Stomach smooth muscle (tissue), 2 donors: ENCODE measurements around the gene ITGB3BP.
"Not testable (repeated sequence)": the region's sequence is repeated elsewhere in the genome, so short reads cannot be mapped to it uniquely, and the experiment has no call there.

Source experiments
- H3K27ac ChIP-seq: one replicate; pipeline ENCODE4 v1.7.0; 2013; ENCODE audit warnings: mild to moderate bottlenecking, low read length, inconsistent platforms
- H3K27me3 ChIP-seq, 2 donors: one replicate each; pipeline ENCODE4 v1.7.0; 2013; ENCODE audit warnings: low read length in 2 of 2; ENCODE audit not compliant: insufficient read depth in 2 of 2, control insufficient read depth in 1 of 2
- H3K36me3 ChIP-seq, 2 donors: one replicate each; pipeline ENCODE4 v1.7.0; 2013; ENCODE audit warnings: low read length in 2 of 2; ENCODE audit not compliant: control insufficient read depth in 2 of 2, insufficient read depth in 2 of 2
- H3K4me1 ChIP-seq: one replicate; pipeline ENCODE4 v1.7.0; 2013; ENCODE audit warnings: low read length; ENCODE audit not compliant: control insufficient read depth, insufficient read depth
- H3K4me3 ChIP-seq, 2 donors: one replicate each; pipeline ENCODE4 v1.7.0; 2013; ENCODE audit warnings: low read length in 2 of 2
- H3K9ac ChIP-seq, 2 donors: one replicate each; pipeline ENCODE4 v1.7.0; 2013; ENCODE audit warnings: low read length in 2 of 2, mild to moderate bottlenecking in 1 of 2
- H3K9me3 ChIP-seq, 2 donors: one replicate each; pipeline ENCODE4 v1.7.0; 2013; ENCODE audit warnings: low read length in 2 of 2; ENCODE audit not compliant: control insufficient read depth in 2 of 2
- donor health status: healthy.
- donor health status: Pancreatic carcinoma.

The ITGB3BP gene, protein sequence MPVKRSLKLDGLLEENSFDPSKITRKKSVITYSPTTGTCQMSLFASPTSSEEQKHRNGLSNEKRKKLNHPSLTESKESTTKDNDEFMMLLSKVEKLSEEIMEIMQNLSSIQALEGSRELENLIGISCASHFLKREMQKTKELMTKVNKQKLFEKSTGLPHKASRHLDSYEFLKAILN

DNA sequence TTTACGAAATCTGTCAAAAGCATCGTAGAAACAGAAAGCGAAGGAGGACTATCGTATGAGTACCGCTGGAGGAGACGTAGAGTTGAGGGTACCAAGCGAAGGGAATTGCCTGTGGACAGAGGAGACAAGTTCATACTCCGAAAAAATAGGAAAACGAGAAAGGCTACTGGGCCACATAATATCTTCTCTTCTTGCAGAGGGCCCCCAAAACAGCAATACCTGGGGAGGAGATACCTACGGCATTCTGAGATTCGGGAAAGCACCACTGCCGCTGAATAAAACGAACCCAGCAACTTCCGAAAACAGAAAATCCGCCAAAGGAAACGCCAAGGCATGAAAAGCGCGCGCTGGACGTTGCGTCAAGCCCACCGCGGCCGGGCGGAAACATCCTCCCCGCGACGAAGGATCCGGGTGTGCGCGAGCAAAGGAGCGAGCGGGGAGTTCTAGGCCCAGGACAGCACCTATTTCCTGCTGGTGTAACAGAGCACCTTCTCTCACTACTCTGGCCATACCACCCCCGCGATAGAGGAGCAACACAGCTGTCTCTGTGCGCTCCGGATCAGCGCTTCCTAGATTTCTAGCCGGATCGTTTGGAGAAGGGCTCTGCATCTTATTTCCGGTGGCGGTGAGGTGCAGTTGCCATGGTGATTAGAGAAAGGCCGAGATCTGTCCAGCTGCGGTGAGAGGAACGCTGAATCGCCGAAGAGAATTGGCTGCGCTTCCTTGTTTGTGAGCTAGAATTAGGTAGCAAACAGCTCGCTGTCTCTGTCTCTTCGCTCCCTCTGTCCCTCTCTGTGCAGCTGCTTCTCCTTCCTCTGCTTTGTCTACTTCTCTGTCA is at the start of gene ITGB3BP, which contains the start of gene EFCAB7:
ITGB3BP (minus strand) TSS at position 335 of the 838 bp plus-strand sequence; CDS start at position 243, 92 bp downstream.
EFCAB7 (plus strand) TSS at position 635 of the 838 bp plus-strand sequence. CDS start 2,048 bp downstream, outside the sequence.
- H3K4me1 ChIP-seq: peaks cover 2% of the 10 kb centered on the region
- H3K27me3 ChIP-seq: no peaks in the 10 kb centered on the region
- H3K36me3 ChIP-seq: no peaks in the 10 kb centered on the region
- peak within 1 kb of the TSS; percentile 83 for H3K27ac ChIP-seq
- no peaks in the 10 kb centered on the region for H3K9me3 ChIP-seq
- H3K9ac ChIP-seq: peak within 1 kb of the TSS; percentile 84 to 89
- peak within 1 kb of the TSS; percentile 89 to 90 for H3K4me3 ChIP-seq

DNA sequence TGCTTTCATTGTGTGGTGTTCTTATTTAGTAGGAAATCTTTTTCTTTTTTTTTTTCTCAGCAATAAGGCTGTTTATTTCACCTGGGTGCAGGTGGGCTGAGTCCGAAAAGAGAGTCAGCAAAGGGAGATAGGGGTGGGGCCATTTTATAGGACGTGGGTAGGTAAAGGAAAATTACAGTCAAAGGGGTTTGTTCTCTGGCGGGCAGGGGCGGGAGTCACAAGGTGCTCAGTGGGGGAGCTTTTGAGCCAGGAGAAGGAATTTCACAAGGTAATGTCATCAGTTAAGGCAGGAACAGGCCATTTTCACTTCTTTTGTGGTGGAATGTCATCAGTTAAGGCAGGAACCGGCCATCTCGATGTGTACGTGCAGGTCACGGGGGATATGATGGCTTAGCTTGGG is 49.7 kb upstream of the ITGB3BP start:
- not testable (repeated sequence) for H3K9ac ChIP-seq, H3K27ac ChIP-seq, H3K9me3 ChIP-seq, H3K36me3 ChIP-seq, H3K4me3 ChIP-seq, H3K4me1 ChIP-seq, H3K27me3 ChIP-seq

DNA sequence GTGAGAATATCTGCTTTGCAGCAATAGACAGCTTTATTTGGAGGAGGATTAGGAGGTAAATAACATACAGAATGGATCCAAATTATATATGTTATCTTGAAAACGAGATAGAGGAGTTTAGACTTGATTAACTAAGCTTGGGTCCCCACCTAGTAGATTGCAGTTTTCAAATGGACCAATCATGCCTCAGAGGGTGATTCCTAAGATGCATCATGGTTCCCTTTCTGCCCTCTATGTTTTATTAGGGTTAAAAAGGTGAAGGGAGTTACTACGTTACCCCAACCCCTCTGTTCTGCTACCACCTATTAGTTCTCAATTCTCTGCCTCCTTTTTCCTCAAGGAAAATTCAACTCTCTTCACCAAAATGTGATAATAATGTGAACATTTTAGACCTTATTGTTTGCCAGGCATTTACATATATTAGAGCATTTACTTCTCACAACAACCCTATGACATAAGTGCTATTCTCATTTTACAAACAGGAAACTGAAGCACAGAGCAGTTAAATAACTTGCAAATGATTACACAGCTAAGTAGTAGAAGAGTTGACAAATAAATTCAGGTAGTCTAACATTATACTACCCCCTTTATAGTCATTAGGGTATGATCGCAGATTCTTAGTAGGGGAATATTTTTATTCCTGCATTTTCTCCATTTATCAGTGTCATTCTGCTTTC is 46.8 kb upstream of the ITGB3BP start:
- Histone ChIP-seq H3K4me3 (no peak overlapping the region), H3K4me1 (no peaks in the 10 kb centered on the region), H3K27ac (no peak overlapping the region), H3K9ac (no peak overlapping the region), H3K36me3 (no peaks in the 10 kb centered on the region), H3K9me3 (no peaks in the 10 kb centered on the region), H3K27me3 (no peaks in the 10 kb centered on the region)

DNA sequence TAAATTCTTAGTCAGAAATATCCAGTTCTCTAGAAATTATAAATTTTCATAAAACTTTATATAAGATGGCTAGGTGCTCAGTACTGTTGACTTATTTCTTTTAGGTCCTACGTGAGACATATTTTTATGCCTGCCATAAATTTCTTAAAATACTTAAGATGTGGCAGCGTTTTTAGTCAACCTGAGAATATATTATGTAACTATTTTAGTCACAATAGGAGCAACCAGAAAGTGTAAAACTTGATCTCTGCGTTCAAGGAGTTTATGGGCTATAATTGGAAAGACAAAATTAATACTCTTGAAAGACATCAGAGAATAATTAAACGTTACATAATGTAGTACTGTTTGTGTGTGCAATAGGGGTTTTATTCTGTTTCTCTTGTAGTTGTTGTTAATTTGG is 46.0 kb upstream of the ITGB3BP start:
- no peaks in the 10 kb centered on the region for H3K9me3 ChIP-seq
- no peaks in the 10 kb centered on the region for H3K27me3 ChIP-seq
- no peaks in the 10 kb centered on the region for H3K4me1 ChIP-seq
- no peak overlapping the region for H3K27ac ChIP-seq
- no peak overlapping the region for H3K4me3 ChIP-seq
- H3K36me3 ChIP-seq: no peaks in the 10 kb centered on the region
- no peak overlapping the region for H3K9ac ChIP-seq

DNA sequence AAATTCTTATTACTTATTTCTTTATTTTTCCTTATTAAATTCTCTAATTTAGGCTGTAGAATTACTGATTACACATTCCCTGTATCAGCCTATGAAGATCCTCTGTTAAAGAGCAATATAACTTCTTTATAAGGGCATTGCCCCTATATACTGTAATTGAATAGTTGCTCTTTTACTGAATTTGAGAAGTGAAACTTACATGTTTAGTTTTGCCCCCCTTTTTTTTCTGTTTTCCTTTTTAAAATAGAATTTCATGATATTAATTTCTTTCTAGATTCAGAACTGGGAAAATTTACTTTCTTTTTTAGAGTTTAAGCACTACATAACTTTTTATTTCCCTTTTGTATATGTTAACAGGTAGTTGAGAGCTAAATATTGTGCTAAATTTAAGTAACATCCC is 40.7 kb upstream of the ITGB3BP start:
- Histone ChIP-seq H3K27me3 (no peaks in the 10 kb centered on the region), H3K27ac (no peak overlapping the region), H3K36me3 (peaks cover 0 to 3% of the 10 kb centered on the region in 2 donors), H3K9me3 (no peaks in the 10 kb centered on the region), H3K4me3 (no peak overlapping the region), H3K9ac (no peak overlapping the region), H3K4me1 (no peaks in the 10 kb centered on the region)

DNA sequence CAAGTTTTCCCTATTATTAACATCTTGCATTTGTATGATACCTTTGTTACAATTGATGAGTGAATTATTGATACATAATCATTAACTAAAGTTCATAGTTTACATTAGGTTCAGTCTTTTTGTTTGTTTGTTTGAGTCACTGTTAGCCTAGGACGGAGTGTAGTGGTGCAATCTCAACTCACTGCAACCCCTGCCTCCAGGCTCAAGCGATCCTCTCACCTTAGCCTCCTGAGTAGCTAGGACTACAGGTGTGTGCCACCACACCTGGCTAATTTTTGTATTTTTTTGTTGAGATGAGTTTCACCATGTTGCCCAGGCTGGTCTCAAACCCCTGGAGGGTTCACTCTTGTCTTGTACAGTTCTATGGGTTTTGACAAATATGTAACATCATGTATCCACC is 36.3 kb upstream of the ITGB3BP start:
- peaks cover 0 to 3% of the 10 kb centered on the region in 2 donors for H3K36me3 ChIP-seq
- H3K27me3 ChIP-seq: no peaks in the 10 kb centered on the region
- H3K9me3 ChIP-seq: no peaks in the 10 kb centered on the region
- H3K4me3 ChIP-seq: no peak overlapping the region
- no peaks in the 10 kb centered on the region for H3K4me1 ChIP-seq
- no peak overlapping the region for H3K9ac ChIP-seq
- no peak overlapping the region for H3K27ac ChIP-seq

DNA sequence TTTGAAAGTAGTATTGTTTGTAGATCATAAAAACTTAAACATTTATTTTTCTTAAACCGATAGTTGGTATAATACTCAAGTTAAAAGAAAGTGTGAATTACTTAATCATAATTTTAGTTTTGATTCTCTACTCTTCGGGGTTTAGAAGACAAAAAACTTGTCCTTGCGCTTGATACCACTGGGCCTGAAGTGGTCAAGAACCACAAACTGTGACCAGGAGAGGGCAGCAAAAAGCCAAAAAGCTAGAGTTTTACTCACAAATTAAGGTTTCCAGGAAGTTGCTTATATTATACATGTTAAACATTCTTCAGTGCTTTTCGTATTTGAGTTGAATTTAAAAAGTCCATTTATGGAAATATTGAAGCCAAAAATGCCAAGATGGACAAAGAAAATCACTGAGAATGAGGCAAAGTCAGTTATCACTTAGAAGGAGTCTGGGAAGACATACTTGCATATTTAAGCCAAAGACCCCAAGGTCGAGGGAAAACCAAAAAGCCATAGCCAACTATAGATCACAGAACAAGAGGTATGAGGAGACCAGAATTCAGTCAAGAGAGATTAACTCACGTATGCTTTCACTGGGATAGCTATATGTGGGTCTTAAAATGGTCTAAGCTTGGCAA is 34.5 kb upstream of the ITGB3BP start:
- Histone ChIP-seq H3K27ac (no peak overlapping the region), H3K9me3 (no peaks in the 10 kb centered on the region), H3K36me3 (peaks cover 0 to 3% of the 10 kb centered on the region in 2 donors), H3K9ac (no peak overlapping the region), H3K4me1 (no peaks in the 10 kb centered on the region), H3K27me3 (no peaks in the 10 kb centered on the region), H3K4me3 (no peak overlapping the region)

DNA sequence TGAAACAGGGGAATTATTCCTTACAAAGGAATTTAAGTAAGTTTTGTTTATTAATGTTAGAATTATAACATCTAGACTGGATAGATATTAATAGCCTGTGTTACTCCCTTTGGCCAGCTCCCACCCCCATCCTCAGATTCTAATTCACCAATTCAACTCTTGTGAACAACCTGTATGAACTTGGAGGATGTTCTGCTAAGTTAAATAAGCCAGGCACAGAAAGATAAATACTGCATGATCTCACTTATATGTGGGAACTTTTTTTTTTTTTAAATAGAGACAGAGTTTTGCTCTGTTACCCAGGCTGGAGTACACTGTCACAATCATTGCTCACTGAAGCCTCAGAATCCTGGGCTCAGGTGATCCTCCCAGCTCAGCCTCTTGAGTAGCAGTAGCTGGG is 32.5 kb upstream of the ITGB3BP start:
- Histone ChIP-seq H3K9me3 (no peaks in the 10 kb centered on the region), H3K9ac (no peak overlapping the region), H3K4me1 (no peaks in the 10 kb centered on the region), H3K4me3 (no peak overlapping the region), H3K36me3 (peaks cover 0 to 3% of the 10 kb centered on the region in 2 donors), H3K27me3 (no peaks in the 10 kb centered on the region), H3K27ac (no peak overlapping the region)

DNA sequence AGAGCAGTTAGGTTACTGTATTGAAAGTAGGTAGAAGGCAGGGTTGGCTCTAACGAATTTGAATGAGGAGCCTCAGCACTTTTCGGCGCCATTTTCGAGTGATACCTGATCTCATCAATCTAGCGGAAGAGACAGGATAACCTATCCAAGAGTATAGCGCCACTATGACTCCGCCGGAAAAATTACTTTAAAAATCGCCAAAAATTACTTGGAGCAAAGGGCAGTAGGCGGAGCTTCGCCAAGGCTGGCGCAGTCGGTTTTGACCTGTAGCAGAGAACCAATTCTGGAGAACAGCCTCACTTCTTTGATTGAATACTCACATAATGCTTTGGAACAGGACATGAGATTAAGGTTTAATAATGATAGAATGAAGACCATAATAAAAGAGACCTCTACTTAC is 25.9 kb upstream of the ITGB3BP start:
- no peaks in the 10 kb centered on the region for H3K9me3 ChIP-seq
- no peaks in the 10 kb centered on the region for H3K4me1 ChIP-seq
- peaks cover 0 to 5% of the 10 kb centered on the region in 2 donors for H3K36me3 ChIP-seq
- H3K27me3 ChIP-seq: no peaks in the 10 kb centered on the region
- H3K27ac ChIP-seq: no peak overlapping the region
- no peak overlapping the region for H3K4me3 ChIP-seq
- no peak overlapping the region for H3K9ac ChIP-seq

DNA sequence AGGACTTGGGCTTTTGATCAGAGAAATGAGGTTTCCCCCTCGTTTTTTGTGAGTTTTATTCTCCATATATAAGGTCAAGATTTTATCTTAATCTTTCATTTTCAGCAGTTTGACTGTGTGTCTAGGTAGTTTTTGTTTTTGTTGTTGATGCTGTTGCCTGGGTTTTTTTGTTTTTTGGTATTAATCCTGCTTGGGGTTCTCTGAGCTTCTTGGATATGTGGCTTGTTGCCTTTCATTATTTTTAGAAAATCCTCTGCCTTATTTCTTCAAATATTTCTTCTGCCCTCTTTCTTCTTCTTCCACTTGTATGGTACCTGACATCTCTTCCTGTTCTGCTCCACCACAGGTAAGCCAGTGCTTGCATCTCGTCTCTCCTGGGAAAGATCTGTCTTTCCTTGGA is 25.3 kb upstream of the ITGB3BP start:
- Histone ChIP-seq H3K4me3 (no peak overlapping the region), H3K36me3 (peaks cover 0 to 5% of the 10 kb centered on the region in 2 donors), H3K27me3 (no peaks in the 10 kb centered on the region), H3K27ac (no peak overlapping the region), H3K9me3 (no peaks in the 10 kb centered on the region), H3K9ac (no peak overlapping the region), H3K4me1 (no peaks in the 10 kb centered on the region)
